ENCODE results near the gene HHAT. TPM values are rescaled to one million over a fixed set of nuclear protein-coding genes. Genes with fewer than 3 reads are reported as not detected.

The HHAT gene
- total RNA-seq, 1 experiment from 2014 or later = 10.0 TPM

DNA sequence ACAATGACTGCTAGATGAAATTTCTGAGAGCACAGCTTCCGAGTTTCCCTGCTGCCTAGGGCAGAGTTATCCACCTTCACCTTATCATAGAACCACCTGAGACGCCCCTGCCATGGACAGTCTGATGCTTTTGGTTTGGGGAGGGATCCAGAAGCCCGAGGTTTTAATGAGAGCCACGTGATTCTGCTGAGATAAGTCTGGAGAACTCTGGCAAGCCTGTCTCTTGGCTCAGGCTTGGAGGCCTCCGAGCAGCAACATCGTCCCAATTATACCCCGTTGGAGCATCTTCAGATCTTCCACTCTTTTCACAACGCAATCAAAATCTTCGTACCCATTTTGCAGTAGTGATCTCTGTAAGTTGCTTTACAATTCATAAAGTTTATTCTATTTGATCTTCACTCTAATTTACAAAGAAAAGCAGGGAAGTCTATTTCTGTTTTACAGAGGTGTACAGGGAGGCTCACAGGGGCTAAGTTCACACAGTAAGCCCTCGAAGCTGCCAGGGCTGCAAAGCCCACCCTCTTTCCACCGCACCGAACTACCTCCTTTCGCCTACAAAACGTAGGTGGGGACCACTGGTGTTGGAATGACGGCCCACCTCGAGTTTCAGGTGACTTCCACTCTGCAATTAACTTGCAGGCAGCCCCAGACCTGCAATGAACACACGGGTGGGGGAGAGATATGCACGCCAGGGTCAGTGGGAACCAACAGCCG, 513 bp upstream of the HHAT start:
- H3K27ac ChIP-seq = no peak overlapping the region; the same call in 1 of the 2 replicates
- H3K9me3 ChIP-seq (replicated peaks) = no peaks in the 10 kb centered on the region
- H3K4me3 ChIP-seq = peak overlapping the region; percentile 61
- no peak for DNase-seq (ENCODE audit: low read depth in 1 of 2, low spot score in 2 of 2)
- H3K36me3 ChIP-seq = no peaks in the 10 kb centered on the region
- peaks cover 16% of the 10 kb centered on the region for H3K4me1 ChIP-seq (replicated peaks)
- H3K27me3 ChIP-seq (replicated peaks) = no peaks in the 10 kb centered on the region

DNA sequence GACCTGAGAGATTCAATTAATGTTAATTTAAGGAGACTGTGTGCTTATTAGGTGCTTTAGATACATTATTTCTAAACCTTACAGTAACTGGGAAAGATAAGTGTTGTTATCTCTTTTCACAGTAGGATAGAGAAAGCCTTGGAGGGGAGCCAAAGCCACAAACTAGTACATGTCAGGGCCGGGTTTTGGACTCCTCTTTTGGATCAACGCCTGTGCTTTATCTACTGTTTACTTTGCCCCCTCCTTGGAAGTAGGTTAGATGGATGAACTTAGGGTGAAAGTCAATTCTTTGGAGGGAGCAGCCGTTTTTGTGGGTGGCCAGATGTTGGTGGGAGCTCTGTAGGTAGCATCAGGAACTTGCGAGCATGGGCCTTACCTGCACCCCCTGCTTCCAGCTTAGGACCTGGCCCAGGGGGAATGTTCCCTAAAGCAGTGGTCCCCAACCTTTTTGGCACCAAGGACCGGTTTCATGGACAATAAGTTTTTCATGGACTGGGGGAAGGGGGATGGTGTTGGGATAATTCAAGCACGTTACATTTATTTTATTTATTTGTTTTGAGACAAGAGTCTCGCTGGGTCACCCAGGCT, 1.7 kb downstream of the HHAT start:
- Histone ChIP-seq H3K9me3 (replicated peaks) (no peaks in the 10 kb centered on the region), H3K27me3 (replicated peaks) (no peaks in the 10 kb centered on the region), H3K4me1 (replicated peaks) (peaks cover 16% of the 10 kb centered on the region), H3K36me3 (no peaks in the 10 kb centered on the region), H3K27ac (no peak overlapping the region), H3K4me3 (no peak overlapping the region)
- no peak for DNase-seq (ENCODE audit: low read depth in 1 of 2, low spot score in 2 of 2)

DNA sequence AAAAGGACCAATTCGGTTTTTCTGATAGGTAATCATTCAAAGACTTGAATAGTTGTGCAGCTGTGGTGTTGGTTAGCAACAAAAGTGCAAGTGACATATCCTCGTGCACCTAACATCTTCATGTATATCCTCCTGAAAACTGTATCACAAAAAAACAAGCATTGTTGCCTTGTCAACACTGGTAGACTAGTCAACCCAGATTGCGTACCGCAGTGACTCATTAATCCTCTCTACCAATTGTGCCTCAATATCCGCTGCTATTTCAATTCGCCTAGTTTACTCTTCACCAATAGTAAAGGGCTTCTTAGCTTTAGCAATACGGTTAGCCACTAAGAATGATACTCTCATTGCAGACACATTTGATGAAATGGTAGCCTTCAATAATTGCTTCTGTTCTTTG, 3.5 kb downstream of the HHAT start:
- H3K4me3 ChIP-seq = no peak overlapping the region
- H3K4me1 ChIP-seq (replicated peaks) = peaks cover 16% of the 10 kb centered on the region
- DNase-seq (ENCODE audit: low read depth in 1 of 2, low spot score in 2 of 2) = no peak
- no peaks in the 10 kb centered on the region for H3K9me3 ChIP-seq (replicated peaks)
- H3K27ac ChIP-seq = no peak overlapping the region
- H3K36me3 ChIP-seq = no peaks in the 10 kb centered on the region
- no peaks in the 10 kb centered on the region for H3K27me3 ChIP-seq (replicated peaks)

DNA sequence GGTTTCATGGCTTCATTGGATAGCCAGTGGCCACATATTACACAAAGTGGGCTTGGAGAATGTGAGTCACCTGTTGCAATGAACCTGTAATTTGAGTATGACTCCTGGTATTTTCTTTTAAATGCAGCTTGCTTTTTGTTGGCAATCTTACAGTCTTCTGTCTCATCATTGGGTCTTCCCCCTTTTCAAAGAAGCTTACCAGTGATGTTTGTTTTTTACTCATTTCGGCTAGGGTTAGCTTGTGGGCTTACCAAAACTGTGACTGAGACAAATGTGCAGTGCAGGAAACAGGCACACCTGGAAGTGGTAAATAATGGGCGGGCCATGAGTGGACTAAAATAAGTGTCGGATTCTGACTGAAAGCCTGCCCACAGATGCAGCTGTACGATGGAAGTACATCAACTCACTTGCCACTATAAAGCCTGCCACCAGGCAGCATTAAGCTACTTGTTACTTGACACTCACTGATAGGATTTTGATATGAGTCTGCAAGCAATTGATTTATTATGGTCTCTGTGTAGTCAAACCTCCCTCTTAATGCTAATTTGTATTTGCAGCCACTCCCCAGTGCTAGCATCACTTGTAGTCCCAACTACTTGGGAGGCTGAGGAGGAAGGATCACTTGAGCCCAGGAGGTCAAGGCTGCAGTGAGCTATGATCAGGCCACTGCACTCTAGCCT, 4.2 kb downstream of the HHAT start:
- no peak for DNase-seq (ENCODE audit: low read depth in 1 of 2, low spot score in 2 of 2)
- H3K4me1 ChIP-seq (replicated peaks) = peaks cover 16% of the 10 kb centered on the region
- H3K9me3 ChIP-seq (replicated peaks) = no peaks in the 10 kb centered on the region
- H3K4me3 ChIP-seq = no peak overlapping the region
- no peak overlapping the region for H3K27ac ChIP-seq
- no peaks in the 10 kb centered on the region for H3K36me3 ChIP-seq
- H3K27me3 ChIP-seq (replicated peaks) = no peaks in the 10 kb centered on the region

DNA sequence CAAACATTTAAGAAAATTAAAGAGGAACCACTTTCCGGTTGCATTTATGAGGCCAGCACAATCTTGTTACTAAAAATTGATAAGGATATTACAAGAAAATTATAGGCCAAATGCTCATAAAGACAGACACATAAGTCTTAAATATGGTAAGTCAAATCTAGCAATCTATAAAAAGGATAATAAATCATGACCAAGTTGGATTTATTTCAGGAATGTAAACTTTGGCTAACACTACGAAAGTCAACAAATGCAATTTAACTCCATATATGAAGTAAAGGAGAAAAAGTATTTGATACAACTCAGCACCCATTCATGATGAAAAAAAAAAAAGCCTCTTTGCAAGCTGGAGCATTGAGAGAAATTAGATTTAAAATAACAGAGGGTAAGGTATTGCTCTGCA, 6.3 kb downstream of the HHAT start:
- DNase-seq (ENCODE audit: low read depth in 1 of 2, low spot score in 2 of 2) = no peak
- H3K4me3 ChIP-seq = no peak overlapping the region
- H3K36me3 ChIP-seq = no peaks in the 10 kb centered on the region
- no peaks in the 10 kb centered on the region for H3K27me3 ChIP-seq (replicated peaks)
- peaks cover 5% of the 10 kb centered on the region for H3K4me1 ChIP-seq (replicated peaks)
- no peak overlapping the region for H3K27ac ChIP-seq
- no peaks in the 10 kb centered on the region for H3K9me3 ChIP-seq (replicated peaks)

DNA sequence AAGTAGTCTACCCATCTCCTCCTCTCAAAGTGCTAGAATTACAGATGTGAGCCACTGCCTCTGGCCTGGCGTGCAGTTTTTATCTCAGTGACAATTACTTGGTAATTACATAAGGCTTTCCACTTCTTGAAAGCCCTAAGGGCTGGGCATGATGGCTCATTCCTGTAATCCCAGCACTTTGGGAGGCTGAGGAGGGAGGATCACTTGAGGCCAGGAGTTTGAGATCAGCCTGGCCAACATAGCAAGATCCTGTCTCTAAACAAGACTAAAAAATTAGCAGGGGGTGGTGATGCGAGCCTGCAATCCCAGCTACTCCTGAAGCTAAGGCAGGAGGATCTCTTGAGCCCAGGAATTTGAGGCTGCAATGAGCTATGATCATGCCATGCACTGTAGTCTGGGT, 7.7 kb downstream of the HHAT start:
- DNase-seq (ENCODE audit: low read depth in 1 of 2, low spot score in 2 of 2) = no peak
- no peaks in the 10 kb centered on the region for H3K9me3 ChIP-seq (replicated peaks)
- no peak overlapping the region for H3K4me3 ChIP-seq
- H3K36me3 ChIP-seq = no peaks in the 10 kb centered on the region
- H3K4me1 ChIP-seq (replicated peaks) = no peaks in the 10 kb centered on the region
- no peak overlapping the region for H3K27ac ChIP-seq
- H3K27me3 ChIP-seq (replicated peaks) = no peaks in the 10 kb centered on the region

DNA sequence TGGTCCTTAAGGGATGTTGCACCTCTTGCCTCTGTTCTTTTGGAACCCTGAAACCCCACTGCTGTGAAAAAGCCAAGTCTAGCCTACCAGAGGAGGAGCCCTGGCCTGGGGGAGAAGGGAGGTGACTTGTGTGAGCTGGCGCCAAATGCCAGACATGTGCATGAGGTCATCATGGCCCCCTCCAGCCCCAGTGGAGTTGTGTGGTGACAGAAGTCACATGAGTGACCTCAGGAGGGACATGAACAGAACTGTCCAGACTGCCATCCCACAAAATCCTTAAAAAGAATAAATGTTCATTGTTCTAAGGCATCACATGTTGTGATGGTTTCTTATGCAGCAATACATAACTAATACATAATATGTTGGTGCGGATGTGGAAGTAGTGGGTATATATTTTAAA, 10.8 kb downstream of the HHAT start:
- no peak for DNase-seq (ENCODE audit: low read depth in 1 of 2, low spot score in 2 of 2)
- Histone ChIP-seq H3K36me3 (no peaks in the 10 kb centered on the region), H3K27ac (no peak overlapping the region), H3K27me3 (replicated peaks) (no peaks in the 10 kb centered on the region), H3K4me1 (replicated peaks) (peaks cover 17% of the 10 kb centered on the region), H3K9me3 (replicated peaks) (no peaks in the 10 kb centered on the region), H3K4me3 (no peak overlapping the region)

- H3K9me3 ChIP-seq (replicated peaks) = no peaks in the 10 kb centered on the region
- DNase-seq (ENCODE audit: low read depth in 1 of 2, low spot score in 2 of 2) = no peak
Observed at GRCh38 chr1:210340311-210340710, 11.6 kb downstream of the HHAT start.

GRCh38 chr1:210340841-210341240, 12.1 kb downstream of the HHAT start:
- no peak overlapping the region for H3K4me3 ChIP-seq
- no peaks in the 10 kb centered on the region for H3K9me3 ChIP-seq (replicated peaks)
- H3K4me1 ChIP-seq (replicated peaks) = peaks cover 17% of the 10 kb centered on the region
- no peak for DNase-seq (ENCODE audit: low read depth in 1 of 2, low spot score in 2 of 2)
- H3K27me3 ChIP-seq (replicated peaks) = no peaks in the 10 kb centered on the region
- no peak overlapping the region for H3K27ac ChIP-seq
- H3K36me3 ChIP-seq = no peaks in the 10 kb centered on the region

More at GRCh38 chr1:210340311-210340710, 11.6 kb downstream of the HHAT start:
- H3K4me1 ChIP-seq (replicated peaks) = peaks cover 17% of the 10 kb centered on the region
- H3K36me3 ChIP-seq = no peaks in the 10 kb centered on the region
- H3K27me3 ChIP-seq (replicated peaks) = no peaks in the 10 kb centered on the region
- no peak overlapping the region for H3K4me3 ChIP-seq
- H3K27ac ChIP-seq = no peak overlapping the region

DNA sequence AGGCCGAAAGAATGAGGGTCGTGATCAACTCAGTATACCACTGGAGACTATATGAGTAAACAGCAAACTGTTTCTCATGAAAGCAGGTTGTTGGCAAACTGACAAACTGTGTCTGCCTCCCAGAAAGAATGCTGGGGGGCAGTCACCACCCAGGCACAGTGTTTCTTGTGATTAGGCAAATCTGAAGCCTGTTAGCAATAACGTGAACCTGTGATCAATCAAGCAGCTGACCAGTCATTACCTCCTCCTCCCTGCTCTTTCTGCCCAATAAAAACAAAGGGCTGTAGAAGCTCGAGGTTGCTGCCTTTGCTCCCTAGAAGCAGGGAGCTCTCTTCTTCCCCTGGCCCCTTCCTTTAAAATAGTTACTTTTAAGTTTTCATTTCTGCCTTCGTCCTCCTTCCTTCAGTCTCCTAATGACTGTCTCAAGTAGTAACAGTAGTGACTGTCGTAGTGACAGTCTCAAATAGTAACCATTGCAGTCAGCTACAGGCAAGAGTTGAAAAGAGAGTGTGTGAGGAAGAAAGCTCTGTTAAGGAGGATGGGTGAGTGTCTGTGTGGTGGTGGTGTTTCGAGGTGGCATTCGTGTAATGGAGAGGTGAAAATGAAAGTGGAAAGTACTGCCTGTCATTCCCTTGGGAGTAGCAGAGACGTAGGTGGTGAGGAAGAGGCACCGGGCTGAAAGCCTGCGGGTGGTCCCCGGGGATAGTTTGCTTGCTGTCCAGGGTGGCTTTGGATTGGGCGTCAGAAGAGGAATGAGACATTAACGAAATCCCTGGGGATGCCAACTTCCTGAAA, 14.5 kb downstream of the HHAT start:
- peak; percentile 78 to 87 for DNase-seq (ENCODE audit: low read depth in 1 of 2, low spot score in 2 of 2)
- Histone ChIP-seq H3K36me3 (no peaks in the 10 kb centered on the region), H3K4me1 (replicated peaks) (peaks cover 17% of the 10 kb centered on the region), H3K4me3 (peak overlapping the region; percentile 39), H3K27me3 (replicated peaks) (no peaks in the 10 kb centered on the region), H3K27ac (peak overlapping the region; percentile 77), H3K9me3 (replicated peaks) (no peaks in the 10 kb centered on the region)

DNA sequence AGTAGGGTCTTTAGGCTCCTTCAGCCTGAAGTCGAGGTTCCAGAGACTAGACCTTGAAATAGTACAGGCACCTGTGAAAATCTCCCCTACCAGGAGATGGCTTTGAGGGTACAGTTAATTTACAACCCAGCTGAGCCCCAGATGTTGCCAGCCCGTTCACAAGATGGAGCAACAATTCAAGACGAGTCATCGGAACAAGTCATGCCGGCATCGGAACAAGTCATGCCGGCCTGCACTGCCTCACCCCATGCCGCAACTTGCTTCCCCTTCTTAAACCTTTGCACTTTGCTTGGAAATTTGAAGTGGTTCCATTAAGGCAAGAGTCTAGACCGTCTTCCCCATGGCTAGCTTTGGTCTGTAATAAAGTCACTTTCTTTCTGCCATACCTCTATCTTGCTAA, 16.0 kb downstream of the HHAT start:
- H3K4me3 ChIP-seq = no peak overlapping the region
- H3K27me3 ChIP-seq (replicated peaks) = no peaks in the 10 kb centered on the region
- no peak for DNase-seq (ENCODE audit: low read depth in 1 of 2, low spot score in 2 of 2)

GRCh38 chr1:210347112-210347511, 18.4 kb downstream of the HHAT start:
- Histone ChIP-seq H3K36me3 (no peaks in the 10 kb centered on the region), H3K4me1 (replicated peaks) (peaks cover 17% of the 10 kb centered on the region), H3K4me3 (no peak overlapping the region), H3K27ac (no peak overlapping the region), H3K27me3 (replicated peaks) (no peaks in the 10 kb centered on the region), H3K9me3 (replicated peaks) (no peaks in the 10 kb centered on the region)
- DNase-seq (ENCODE audit: low read depth in 1 of 2, low spot score in 2 of 2) = no peak

More for the DNA sequence above, 16.0 kb downstream of the HHAT start:
- Histone ChIP-seq H3K4me1 (replicated peaks) (peaks cover 17% of the 10 kb centered on the region), H3K27ac (no peak overlapping the region), H3K36me3 (no peaks in the 10 kb centered on the region), H3K9me3 (replicated peaks) (no peaks in the 10 kb centered on the region)

- H3K4me3 ChIP-seq = no peak overlapping the region
- no peaks in the 10 kb centered on the region for H3K9me3 ChIP-seq (replicated peaks)
- no peak for DNase-seq (ENCODE audit: low read depth in 1 of 2, low spot score in 2 of 2)
- H3K27me3 ChIP-seq (replicated peaks) = no peaks in the 10 kb centered on the region
- no peaks in the 10 kb centered on the region for H3K36me3 ChIP-seq
- H3K27ac ChIP-seq = no peak overlapping the region
- H3K4me1 ChIP-seq (replicated peaks) = no peaks in the 10 kb centered on the region
Observed at GRCh38 chr1:210351496-210351895, 22.8 kb downstream of the HHAT start.

GRCh38 chr1:210352575-210352974, 23.9 kb downstream of the HHAT start:
- H3K4me1 ChIP-seq (replicated peaks) = no peaks in the 10 kb centered on the region
- H3K27me3 ChIP-seq (replicated peaks) = no peaks in the 10 kb centered on the region
- H3K36me3 ChIP-seq = no peaks in the 10 kb centered on the region
- H3K9me3 ChIP-seq (replicated peaks) = no peaks in the 10 kb centered on the region
- no peak overlapping the region for H3K27ac ChIP-seq
- no peak overlapping the region for H3K4me3 ChIP-seq
- DNase-seq (ENCODE audit: low read depth in 1 of 2, low spot score in 2 of 2) = no peak

Measured in SJSA1 (cell line).